GM06990 (cell line): Measurements from ENCODE around the gene SLX9.

ENCODE experiments used
- DNase-seq: peaks from one replicate; pipeline ENCODE4 v3.0.0-alpha.2; 2011; ENCODE audit not compliant: insufficient read length; ENCODE audit errors: extremely low read depth
- H3K27me3 ChIP-seq: replicated peaks from 2 replicates; pipeline ENCODE4 v1.6.0; 2011; ENCODE audit warnings: low read length; ENCODE audit not compliant: control insufficient read depth, insufficient read depth
- H3K36me3 ChIP-seq: 2 replicates; pipeline ENCODE4 v1.5.1; 2011; ENCODE audit warnings: low read length; ENCODE audit not compliant: control insufficient read depth, insufficient read depth
- H3K4me3 ChIP-seq: replicated peaks from 2 replicates; pipeline ENCODE4 v1.5.1; 2011; ENCODE audit warnings: low read depth, mild to moderate bottlenecking, control low read depth, low read length
- TF ChIP-seq, protein P1 (sequence below): IDR thresholded peaks from 2 replicates; pipeline ENCODE4 v1.5.1; 2011; ENCODE audit warnings: low read length, control low read depth, mild to moderate bottlenecking, inconsistent platforms; ENCODE audit not compliant: insufficient read depth, poor library complexity, severe bottlenecking

Gene SLX9

DNA sequence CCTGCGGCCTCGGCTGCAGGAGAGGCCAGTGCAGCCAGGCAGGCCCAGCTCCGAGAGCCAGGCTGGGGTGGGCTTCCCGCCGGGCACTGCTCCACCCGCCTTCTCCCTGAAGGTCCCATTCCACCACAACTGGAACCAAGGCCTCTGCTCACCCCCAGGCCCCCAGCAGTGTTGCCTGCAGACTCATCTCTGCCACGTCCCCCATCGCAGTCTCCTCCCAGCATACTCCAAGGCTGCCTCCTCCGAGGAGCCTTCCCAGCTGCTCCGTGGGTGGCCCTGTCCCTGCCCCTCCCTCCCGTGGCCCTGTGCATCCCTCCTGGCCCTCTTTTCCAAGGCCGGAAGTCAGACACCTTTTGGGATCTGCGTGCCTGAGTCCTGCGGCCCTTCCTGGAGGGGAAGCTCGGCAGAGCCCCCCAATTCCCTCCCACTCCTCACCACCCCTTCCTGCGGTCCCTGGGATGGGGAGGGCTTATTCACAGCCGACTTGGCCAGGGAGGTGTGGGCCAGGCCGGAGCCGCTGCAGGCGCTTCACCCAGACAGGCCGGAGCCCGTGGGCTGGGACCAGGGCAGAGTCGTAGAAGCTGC lies 47.6 kb downstream of the SLX9 start:
- DNase-seq = no peak
- TF ChIP-seq, protein P1, sequence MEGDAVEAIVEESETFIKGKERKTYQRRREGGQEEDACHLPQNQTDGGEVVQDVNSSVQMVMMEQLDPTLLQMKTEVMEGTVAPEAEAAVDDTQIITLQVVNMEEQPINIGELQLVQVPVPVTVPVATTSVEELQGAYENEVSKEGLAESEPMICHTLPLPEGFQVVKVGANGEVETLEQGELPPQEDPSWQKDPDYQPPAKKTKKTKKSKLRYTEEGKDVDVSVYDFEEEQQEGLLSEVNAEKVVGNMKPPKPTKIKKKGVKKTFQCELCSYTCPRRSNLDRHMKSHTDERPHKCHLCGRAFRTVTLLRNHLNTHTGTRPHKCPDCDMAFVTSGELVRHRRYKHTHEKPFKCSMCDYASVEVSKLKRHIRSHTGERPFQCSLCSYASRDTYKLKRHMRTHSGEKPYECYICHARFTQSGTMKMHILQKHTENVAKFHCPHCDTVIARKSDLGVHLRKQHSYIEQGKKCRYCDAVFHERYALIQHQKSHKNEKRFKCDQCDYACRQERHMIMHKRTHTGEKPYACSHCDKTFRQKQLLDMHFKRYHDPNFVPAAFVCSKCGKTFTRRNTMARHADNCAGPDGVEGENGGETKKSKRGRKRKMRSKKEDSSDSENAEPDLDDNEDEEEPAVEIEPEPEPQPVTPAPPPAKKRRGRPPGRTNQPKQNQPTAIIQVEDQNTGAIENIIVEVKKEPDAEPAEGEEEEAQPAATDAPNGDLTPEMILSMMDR = no peak
- H3K27me3 ChIP-seq = no peaks in the 10 kb centered on the region; the same call in 1 of the 2 replicates

DNA sequence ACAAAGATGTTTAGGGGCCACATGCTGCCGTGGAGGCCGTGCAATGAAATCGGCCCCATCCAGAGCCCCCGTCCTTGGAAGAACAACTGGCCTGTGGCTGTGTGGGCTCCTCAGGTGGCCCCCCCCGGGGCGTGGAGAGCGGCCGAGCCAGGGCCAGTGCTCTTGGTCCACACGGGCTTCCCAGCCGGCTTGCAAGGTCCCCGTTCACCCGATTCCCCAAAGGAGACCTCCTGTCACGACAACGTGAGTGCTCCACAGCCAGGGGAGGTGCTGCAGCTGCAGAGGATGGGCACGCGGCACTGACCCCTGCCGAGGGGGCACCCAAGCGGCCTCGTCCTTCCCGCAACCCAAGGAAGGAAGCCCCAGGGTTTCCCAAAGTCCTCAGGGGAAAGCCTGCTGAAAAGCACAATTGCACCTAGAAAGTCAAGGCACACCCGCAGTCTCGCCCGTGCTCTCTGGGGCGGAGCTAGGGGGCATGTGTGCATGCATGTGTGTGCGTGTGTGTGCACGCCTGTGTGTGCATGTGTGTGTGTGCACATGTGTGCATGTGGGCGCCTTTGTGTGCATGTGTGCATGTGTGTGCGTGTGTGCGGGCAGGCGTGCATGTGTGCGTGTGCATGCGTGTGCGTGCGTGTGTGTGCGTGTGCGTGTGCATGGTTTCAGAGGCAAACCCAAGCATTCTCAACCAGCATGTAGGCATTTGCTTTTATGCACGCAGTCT lies 48.2 kb downstream of the SLX9 start:
- TF ChIP-seq, protein P1 = no peak
- DNase-seq = no peak
- Histone ChIP-seq H3K4me3 (no peak overlapping the region), H3K36me3 (no peaks in the 10 kb centered on the region), H3K27me3 (no peaks in the 10 kb centered on the region; the same call in 1 of the 2 replicates)

More for the DNA sequence above, 47.6 kb downstream of the SLX9 start:
- Histone ChIP-seq H3K36me3 (no peaks in the 10 kb centered on the region), H3K4me3 (no peak overlapping the region)

DNA sequence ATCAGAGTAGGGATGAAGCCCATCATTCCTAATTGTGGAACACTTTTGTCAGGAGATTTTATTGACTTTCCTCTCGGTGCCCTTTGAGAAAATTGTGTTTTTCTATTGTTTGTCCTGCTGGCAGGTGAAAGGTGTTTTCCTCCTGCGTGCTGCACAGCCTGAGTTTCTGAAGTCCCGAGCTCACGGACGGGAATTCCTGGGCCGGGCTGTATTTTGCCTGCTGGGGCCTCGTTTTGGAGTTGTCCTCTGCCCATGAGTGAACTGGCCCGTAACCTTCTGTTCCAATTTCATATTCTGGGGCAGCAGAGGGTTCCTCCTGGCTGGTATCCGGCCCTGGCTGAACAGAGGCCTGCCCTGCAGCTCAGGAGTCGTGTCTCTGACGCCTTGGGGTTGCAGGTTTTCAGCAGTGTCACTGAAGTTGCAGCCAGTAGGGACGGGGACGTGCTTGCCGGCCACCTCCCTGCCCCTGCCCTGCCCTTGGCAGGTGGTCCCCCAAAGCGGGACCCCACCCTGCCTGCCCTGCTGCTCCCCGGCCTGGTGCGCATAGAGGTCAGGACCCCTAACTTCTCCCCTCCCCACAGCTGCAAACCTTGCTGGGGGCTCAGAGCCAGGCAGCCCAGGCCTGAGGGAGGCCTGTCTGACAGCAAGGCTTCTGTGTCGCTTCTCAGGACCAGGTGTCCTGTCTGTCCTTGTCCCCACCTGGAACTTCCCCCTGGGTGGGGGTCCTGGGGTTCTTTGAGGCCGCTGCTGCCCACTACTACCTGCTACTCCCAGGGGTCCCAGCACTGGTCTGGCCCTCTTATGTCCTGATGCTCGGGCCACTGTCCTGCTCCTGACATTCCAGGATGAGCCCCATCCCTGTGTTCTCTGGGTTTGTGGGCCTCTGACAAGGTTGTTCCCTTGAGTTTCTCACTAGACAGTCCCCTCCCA lies 49.0 kb downstream of the SLX9 start:
- no peak for DNase-seq
- no peaks in the 10 kb centered on the region; the same call in 1 of the 2 replicates for H3K27me3 ChIP-seq

DNA sequence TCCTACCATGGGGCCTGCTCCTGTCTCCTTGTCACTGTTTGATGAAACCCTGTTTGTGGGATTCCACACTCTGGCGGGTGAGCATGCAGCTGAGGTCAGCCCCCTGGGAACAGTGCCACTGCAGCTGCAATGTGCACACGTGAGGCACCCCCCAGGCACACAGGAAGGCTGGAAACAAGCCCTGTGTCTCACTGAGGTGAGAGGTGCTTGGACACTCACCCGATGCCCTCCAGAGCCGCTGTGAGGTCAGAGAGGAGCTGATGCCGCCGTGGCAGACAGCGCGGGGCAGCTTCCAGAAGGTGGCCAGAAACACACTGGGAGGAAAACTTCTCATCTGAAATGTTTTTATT lies 49.7 kb downstream of the SLX9 start:
- no peaks in the 10 kb centered on the region for H3K36me3 ChIP-seq
- TF ChIP-seq, protein P1 = no peak
- H3K27me3 ChIP-seq = no peaks in the 10 kb centered on the region; the same call in 1 of the 2 replicates
- no peak for DNase-seq
- H3K4me3 ChIP-seq = no peak overlapping the region

More for the DNA sequence above, 49.0 kb downstream of the SLX9 start:
- Histone ChIP-seq H3K36me3 (no peaks in the 10 kb centered on the region), H3K4me3 (no peak overlapping the region)
- TF ChIP-seq, protein P1 = no peak

DNA sequence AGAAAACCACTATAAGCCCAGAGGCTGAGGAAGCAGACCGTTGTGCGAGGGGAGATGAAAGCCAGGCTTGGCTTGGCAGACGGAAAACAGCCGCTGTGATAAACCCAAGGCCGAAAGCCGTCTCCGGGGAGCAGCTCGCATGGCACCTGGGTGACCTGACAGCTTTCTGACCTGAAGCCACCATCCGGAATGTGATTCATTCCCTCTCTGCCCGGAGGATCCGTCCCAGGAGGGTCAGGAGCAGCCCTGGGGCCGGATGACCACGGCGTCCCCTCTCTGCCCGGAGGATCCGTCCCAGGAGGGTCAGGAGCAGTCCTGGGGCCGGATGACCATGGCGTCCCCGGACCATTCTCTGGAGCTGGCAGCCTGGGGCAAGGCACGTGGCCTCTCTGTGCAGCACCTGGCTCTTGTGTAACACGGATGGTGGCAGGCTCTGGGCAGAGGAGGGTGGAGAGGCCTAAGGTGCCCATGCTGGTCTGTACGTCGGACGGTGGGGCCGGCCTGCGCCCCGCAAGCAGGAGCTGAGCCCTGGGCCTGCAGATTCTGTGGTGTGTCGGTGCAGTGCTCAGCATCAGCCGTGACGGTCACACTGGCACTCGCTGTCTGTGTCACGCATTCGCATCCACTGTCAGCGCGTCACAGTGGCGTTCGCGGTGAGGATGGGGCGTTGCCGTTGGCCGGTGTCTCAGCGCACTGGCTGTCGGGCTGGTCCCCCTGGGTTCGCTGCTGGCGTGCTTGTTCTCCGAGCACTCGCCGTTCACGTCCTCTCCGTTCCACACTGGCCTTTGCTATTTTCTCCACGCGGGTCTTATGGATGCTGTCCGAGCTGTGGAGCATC lies 50.3 kb downstream of the SLX9 start:
- Histone ChIP-seq H3K4me3 (no peak overlapping the region), H3K27me3 (no peaks in the 10 kb centered on the region; the same call in 1 of the 2 replicates), H3K36me3 (no peaks in the 10 kb centered on the region)
- no peak for DNase-seq
- TF ChIP-seq, protein P1 = no peak
